Measurements from ENCODE around the gene HK3.

Gene HK3

DNA sequence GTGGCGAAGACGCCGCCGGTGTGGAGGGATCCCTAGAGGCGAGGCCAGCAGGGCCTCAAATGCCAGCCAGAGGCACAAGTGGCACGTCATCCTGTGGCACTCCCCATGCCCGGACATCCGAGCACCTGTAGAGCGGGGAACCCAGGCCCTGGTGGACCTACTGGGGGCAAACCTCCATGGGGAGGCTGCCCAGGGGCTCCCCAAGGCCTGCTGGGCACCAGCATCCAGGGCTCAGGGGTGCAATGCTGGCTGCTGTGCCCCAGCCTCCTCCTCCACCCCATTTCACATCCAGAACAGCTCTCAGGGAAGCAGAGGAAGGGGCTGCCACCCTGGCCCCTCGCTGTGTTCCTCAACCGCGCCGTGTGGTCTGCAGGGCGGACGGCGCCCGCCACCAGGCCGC is 43.5 kb downstream of the HK3 start:
- H3K27me3 ChIP-seq (ENCODE audit: control insufficient read depth, insufficient read depth, low read length), result no peaks in the 10 kb centered on the region
- H3K27ac ChIP-seq (ENCODE audit: low read depth, low read length), result no peak overlapping the region
- no peaks in the 10 kb centered on the region for H3K36me3 ChIP-seq (ENCODE audit: control insufficient read depth, insufficient read depth, low read length)
- H3K9ac ChIP-seq (ENCODE audit: low read depth, low read length), result no peak overlapping the region
- no peaks in the 10 kb centered on the region for H3K9me3 ChIP-seq (ENCODE audit: control insufficient read depth, insufficient read depth, low read length)
- no peaks in the 10 kb centered on the region for H3K4me1 ChIP-seq (ENCODE audit: control insufficient read depth, insufficient read depth, low read length)
- no peak overlapping the region for H3K4me3 ChIP-seq (ENCODE audit: low read depth, low read length)

DNA sequence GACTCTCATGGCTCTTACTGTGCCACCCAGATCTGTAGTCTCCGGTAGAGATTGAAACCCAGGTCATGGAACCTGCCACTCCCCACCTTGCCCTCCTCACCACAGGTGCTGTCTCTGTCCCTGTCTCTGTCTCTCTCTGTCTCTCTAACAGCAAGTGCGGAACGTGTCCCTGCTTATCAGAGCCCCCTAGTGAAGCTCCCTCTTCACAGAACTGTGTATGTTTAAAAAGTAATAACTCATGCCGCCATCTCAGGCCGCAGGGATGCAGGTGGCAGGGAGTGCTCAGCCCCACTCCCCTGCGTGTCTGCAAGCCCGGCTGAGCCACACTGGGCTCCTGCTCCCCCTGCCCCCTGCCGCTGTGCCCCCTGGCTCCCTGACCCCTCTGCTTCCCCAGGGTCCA is 45.0 kb downstream of the HK3 start:
- H3K27ac ChIP-seq (ENCODE audit: low read depth, low read length), result no peak overlapping the region
- no peak overlapping the region for H3K4me3 ChIP-seq (ENCODE audit: low read depth, low read length)
- H3K9ac ChIP-seq (ENCODE audit: low read depth, low read length), result no peak overlapping the region
- H3K36me3 ChIP-seq (ENCODE audit: control insufficient read depth, insufficient read depth, low read length), result no peaks in the 10 kb centered on the region
- no peaks in the 10 kb centered on the region for H3K9me3 ChIP-seq (ENCODE audit: control insufficient read depth, insufficient read depth, low read length)
- H3K4me1 ChIP-seq (ENCODE audit: control insufficient read depth, insufficient read depth, low read length), result no peaks in the 10 kb centered on the region
- H3K27me3 ChIP-seq (ENCODE audit: control insufficient read depth, insufficient read depth, low read length), result no peaks in the 10 kb centered on the region

DNA sequence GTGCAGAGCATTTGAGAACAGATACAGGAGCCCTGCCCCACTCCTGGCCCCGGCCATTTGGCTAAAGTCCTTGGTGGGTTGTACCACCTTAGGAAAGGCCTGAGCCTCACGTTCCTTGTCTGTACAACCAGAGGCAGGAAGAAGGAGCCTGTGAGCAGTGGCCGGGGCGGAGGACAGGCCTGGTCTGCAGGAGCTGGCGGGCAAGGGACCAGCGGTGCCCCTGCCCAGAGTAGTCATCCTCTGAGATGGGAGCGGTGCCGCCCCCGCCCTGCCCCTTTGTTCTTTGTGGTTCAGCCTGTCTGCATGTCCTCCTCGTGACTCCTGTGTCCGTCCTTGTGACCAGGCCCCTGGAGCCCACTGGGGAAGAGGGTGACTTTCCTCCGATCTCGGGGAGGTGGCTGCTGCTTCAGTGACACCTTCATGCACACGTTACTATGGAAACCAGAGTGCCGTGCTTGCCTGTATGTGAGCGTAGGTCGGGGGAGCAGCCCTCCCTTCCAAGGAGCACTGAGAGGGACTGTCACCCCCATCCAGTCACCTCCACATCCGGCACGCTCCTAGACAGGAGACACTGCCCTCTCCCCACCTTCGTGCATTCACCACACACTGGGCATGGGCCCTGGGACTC is 45.9 kb downstream of the HK3 start:
- no peaks in the 10 kb centered on the region for H3K27me3 ChIP-seq (ENCODE audit: control insufficient read depth, insufficient read depth, low read length)
- H3K27ac ChIP-seq (ENCODE audit: low read depth, low read length), result no peak overlapping the region
- no peak overlapping the region for H3K9ac ChIP-seq (ENCODE audit: low read depth, low read length)
- no peaks in the 10 kb centered on the region for H3K36me3 ChIP-seq (ENCODE audit: control insufficient read depth, insufficient read depth, low read length)
- H3K4me1 ChIP-seq (ENCODE audit: control insufficient read depth, insufficient read depth, low read length), result no peaks in the 10 kb centered on the region
- no peak overlapping the region for H3K4me3 ChIP-seq (ENCODE audit: low read depth, low read length)
- H3K9me3 ChIP-seq (ENCODE audit: control insufficient read depth, insufficient read depth, low read length), result no peaks in the 10 kb centered on the region

DNA sequence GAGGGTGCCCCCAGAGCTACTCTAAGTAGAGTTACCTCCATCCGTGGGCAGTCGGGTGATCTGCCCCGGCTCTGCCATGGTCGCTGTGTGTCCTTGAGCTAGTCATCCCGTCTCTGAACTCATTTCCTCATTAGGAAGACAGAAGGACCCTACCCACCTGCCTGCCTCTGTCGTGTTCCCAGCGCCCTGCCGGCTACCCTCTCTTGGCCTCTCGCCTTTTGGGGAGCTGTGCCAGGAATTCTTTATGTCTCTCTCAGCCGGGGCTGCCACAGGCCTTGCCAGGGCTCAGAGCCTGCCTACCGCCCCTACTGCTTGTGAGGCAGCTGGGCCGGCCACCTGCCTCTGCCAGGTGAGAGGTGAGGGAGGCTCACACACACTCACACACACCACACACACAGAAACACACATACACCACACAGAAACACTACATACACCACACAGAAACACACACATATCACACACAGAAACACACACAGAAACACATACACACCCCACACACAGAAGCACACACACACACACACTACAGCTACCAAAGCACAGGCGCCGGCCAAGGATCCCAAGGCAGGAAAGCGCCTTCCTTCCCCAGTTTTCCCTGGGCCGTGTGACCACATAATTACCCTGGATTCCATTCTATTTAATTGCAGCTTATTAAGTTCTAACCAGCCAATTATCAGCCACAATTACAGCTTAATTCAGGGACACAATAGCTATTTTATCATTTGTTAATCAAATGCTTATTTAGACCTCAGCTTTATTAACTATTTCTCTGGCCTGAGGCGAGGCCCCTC is 47.1 kb downstream of the HK3 start:
- Histone ChIP-seq H3K27ac (ENCODE audit: low read depth, low read length) (no peak overlapping the region), H3K4me3 (ENCODE audit: low read depth, low read length) (no peak overlapping the region), H3K9ac (ENCODE audit: low read depth, low read length) (no peak overlapping the region), H3K9me3 (ENCODE audit: control insufficient read depth, insufficient read depth, low read length) (no peaks in the 10 kb centered on the region), H3K36me3 (ENCODE audit: control insufficient read depth, insufficient read depth, low read length) (no peaks in the 10 kb centered on the region), H3K4me1 (ENCODE audit: control insufficient read depth, insufficient read depth, low read length) (no peaks in the 10 kb centered on the region), H3K27me3 (ENCODE audit: control insufficient read depth, insufficient read depth, low read length) (no peaks in the 10 kb centered on the region)

DNA sequence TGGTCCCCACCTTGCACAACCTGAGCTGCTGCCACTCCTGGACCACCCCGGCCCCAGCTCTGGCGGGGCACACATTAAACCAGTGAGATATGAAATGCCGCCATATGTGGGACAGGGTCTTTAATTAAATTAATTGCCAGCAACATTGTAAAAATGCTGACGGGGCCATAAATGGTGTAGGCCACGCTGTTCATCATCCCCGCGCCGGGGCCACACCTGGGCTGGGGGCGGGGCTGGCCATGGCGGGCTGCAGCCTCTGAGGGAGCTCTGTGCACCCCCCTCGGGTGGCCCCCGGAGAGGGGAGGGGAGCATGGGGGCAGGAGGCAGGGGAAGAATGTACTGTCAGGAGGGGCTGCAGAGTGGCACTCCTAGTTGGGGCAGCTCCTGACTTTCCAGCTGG is 47.8 kb downstream of the HK3 start:
- H3K27ac ChIP-seq (ENCODE audit: low read depth, low read length), result no peak overlapping the region
- no peak overlapping the region for H3K9ac ChIP-seq (ENCODE audit: low read depth, low read length)
- no peaks in the 10 kb centered on the region for H3K36me3 ChIP-seq (ENCODE audit: control insufficient read depth, insufficient read depth, low read length)
- no peaks in the 10 kb centered on the region for H3K9me3 ChIP-seq (ENCODE audit: control insufficient read depth, insufficient read depth, low read length)
- H3K4me1 ChIP-seq (ENCODE audit: control insufficient read depth, insufficient read depth, low read length), result no peaks in the 10 kb centered on the region; the same call in 1 of the 2 replicates
- no peaks in the 10 kb centered on the region for H3K27me3 ChIP-seq (ENCODE audit: control insufficient read depth, insufficient read depth, low read length)
- no peak overlapping the region for H3K4me3 ChIP-seq (ENCODE audit: low read depth, low read length)

DNA sequence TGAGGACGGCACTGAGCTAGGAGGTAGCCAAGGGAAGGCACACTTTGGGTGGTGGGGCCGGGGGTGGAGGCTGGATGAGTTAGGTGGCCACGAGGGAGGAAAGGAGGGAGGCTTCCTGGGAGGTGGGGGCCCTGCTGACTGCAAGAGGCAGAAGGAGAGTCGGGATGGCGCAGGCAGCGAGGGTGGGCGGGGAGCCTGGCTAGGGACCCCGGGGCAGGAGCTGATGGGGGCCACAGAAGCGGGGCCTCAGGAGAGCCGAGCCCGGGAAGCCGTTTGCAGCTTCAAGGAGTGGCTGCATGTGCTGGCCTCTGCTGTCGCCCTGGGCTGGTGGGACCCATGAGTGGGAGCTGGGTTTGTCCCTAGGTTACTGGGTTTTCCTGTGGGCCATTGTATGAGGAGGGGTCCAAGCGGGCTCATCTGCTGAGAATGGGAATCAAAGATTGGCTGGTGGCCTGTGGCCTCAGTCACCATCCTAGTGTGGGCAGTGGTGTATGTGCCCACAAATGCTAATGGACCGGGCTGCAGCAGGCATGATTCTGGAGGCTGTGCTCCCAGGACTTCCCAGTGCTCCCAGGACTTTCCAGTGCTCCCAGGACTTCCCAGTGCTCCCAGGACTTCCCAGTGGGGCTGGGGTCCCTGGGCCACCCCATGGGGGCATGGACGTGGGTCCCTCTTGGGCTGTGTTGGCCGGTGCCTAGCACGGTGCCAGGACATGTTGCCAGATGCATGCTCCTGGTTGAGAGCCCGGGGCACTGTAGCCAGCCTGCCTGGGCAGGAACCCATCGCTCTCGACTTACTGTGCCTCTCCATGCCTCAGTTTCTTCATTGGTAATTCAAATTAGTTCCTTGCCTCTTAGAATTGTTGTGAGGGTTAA is 48.5 kb downstream of the HK3 start:
- Histone ChIP-seq H3K27me3 (ENCODE audit: control insufficient read depth, insufficient read depth, low read length) (no peaks in the 10 kb centered on the region), H3K9ac (ENCODE audit: low read depth, low read length) (no peak overlapping the region), H3K4me3 (ENCODE audit: low read depth, low read length) (no peak overlapping the region), H3K4me1 (ENCODE audit: control insufficient read depth, insufficient read depth, low read length) (no peaks in the 10 kb centered on the region; the same call in 1 of the 2 replicates), H3K36me3 (ENCODE audit: control insufficient read depth, insufficient read depth, low read length) (no peaks in the 10 kb centered on the region), H3K27ac (ENCODE audit: low read depth, low read length) (no peak overlapping the region), H3K9me3 (ENCODE audit: control insufficient read depth, insufficient read depth, low read length) (no peaks in the 10 kb centered on the region)

DNA sequence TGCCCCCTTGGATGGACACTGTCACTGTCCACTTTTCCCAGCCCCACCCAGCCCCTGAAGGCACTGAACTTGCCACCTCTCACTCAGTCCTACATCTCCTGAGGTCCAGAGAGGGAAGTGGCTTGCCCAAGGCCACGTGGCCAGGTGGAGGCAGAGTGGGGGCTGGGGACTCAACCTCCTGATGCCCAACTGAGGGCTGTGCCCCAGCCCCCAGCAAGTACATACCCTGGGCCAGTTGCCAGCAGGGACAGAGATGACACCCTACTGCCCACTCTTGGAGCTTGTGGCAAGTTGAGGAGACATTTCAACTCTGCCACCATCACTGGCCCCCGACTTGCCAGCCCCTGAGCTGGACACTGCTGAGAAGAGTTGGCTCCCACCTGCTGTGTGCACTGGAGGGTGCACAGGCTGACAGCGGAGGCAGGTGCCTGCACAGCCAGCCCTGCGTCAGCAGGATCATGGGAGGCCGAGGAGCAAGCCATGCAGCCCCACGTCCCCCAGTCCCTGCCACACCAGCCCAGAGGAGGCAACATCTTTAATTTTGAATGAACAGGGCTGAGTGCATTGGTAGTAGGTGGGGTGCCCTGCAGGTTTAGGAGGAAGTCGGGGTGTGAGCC is 49.4 kb downstream of the HK3 start:
- no peak overlapping the region for H3K9ac ChIP-seq (ENCODE audit: low read depth, low read length)
- no peaks in the 10 kb centered on the region for H3K36me3 ChIP-seq (ENCODE audit: control insufficient read depth, insufficient read depth, low read length)
- H3K9me3 ChIP-seq (ENCODE audit: control insufficient read depth, insufficient read depth, low read length), result no peaks in the 10 kb centered on the region
- no peak overlapping the region for H3K4me3 ChIP-seq (ENCODE audit: low read depth, low read length)
- no peak overlapping the region for H3K27ac ChIP-seq (ENCODE audit: low read depth, low read length)
- H3K27me3 ChIP-seq (ENCODE audit: control insufficient read depth, insufficient read depth, low read length), result no peaks in the 10 kb centered on the region
- no peaks in the 10 kb centered on the region; the same call in 1 of the 2 replicates for H3K4me1 ChIP-seq (ENCODE audit: control insufficient read depth, insufficient read depth, low read length)

DNA sequence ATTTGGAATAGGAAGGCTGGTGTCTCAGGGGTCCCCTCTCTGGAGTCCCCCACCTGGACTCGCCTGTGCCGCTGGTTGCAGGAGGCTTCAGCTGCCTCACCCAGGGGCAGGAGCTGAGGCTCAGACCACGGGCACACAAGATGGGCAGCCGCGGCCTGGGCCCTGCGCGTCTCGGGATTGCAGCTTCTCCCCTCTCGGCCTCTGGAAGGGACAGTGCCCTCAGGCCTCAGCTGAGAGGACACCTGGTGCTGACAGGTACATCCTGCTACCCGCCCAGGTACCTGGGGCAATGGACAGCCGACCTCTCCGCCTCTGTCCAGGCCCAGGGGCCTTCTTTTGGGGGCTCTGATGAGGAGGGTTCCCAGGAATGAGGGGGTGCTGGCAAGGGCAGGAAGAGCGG is 50.5 kb downstream of the HK3 start:
- Histone ChIP-seq H3K4me1 (ENCODE audit: control insufficient read depth, insufficient read depth, low read length) (no peaks in the 10 kb centered on the region; the same call in 1 of the 2 replicates), H3K9me3 (ENCODE audit: control insufficient read depth, insufficient read depth, low read length) (no peaks in the 10 kb centered on the region), H3K36me3 (ENCODE audit: control insufficient read depth, insufficient read depth, low read length) (no peaks in the 10 kb centered on the region), H3K27ac (ENCODE audit: low read depth, low read length) (no peak overlapping the region), H3K9ac (ENCODE audit: low read depth, low read length) (no peak overlapping the region), H3K27me3 (ENCODE audit: control insufficient read depth, insufficient read depth, low read length) (no peaks in the 10 kb centered on the region), H3K4me3 (ENCODE audit: low read depth, low read length) (no peak overlapping the region)

DNA sequence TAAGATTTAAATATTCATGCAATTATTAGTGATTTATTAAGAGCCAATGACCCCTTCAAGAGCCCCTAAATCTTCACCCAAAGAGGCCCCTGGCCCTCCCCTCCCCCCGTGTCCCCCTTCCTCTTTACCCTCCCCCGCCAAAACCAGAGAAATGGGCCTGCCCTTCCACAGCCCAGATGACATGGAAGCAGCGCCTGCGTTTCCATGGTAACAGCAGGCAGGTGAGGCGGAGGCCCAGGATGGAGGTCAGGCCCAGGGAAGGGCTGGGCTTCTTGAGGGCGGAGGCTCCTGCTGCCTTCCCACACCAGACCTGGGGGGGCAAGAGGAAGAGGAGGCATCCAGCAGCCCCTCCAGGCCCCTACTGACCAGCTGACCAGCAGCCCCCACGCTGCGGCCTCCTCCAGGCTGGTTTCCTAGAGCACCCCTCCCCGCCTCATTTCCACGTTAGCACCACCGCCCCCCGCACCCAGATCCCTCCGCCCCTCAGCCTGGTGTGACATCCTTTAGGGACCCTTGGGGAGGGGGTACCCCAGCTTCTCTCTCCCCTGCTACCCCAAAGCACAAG is 51.3 kb downstream of the HK3 start:
- H3K4me3 ChIP-seq (ENCODE audit: low read depth, low read length), result no peak overlapping the region
- H3K27me3 ChIP-seq (ENCODE audit: control insufficient read depth, insufficient read depth, low read length), result no peaks in the 10 kb centered on the region
- no peak overlapping the region for H3K27ac ChIP-seq (ENCODE audit: low read depth, low read length)
- no peaks in the 10 kb centered on the region; the same call in 1 of the 2 replicates for H3K4me1 ChIP-seq (ENCODE audit: control insufficient read depth, insufficient read depth, low read length)
- no peaks in the 10 kb centered on the region for H3K9me3 ChIP-seq (ENCODE audit: control insufficient read depth, insufficient read depth, low read length)
- H3K36me3 ChIP-seq (ENCODE audit: control insufficient read depth, insufficient read depth, low read length), result no peaks in the 10 kb centered on the region
- H3K9ac ChIP-seq (ENCODE audit: low read depth, low read length), result no peak overlapping the region

DNA sequence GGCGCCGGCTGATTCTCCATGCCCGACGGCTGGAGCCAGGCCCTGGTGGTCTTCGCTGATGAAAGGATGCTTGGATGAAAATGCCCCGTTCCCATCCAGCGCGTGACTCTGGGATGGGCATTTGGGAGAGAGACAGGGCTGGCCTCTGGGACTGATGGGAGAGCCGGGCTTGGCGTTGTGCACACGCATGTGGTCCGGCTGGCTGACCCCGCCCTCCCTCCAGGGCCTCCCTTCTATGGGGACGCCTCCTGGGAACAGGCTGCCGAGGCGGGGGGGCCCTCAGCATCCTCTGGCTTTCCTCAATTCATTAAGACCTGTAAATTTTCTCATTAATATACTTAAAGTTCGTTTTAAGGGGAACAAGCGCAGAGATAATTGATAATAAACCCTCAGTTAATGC is 52.0 kb downstream of the HK3 start:
- H3K27me3 ChIP-seq (ENCODE audit: control insufficient read depth, insufficient read depth, low read length), result no peaks in the 10 kb centered on the region
- H3K9ac ChIP-seq (ENCODE audit: low read depth, low read length), result no peak overlapping the region
- no peaks in the 10 kb centered on the region for H3K36me3 ChIP-seq (ENCODE audit: control insufficient read depth, insufficient read depth, low read length)
- H3K27ac ChIP-seq (ENCODE audit: low read depth, low read length), result no peak overlapping the region
- no peaks in the 10 kb centered on the region for H3K9me3 ChIP-seq (ENCODE audit: control insufficient read depth, insufficient read depth, low read length)
- H3K4me1 ChIP-seq (ENCODE audit: control insufficient read depth, insufficient read depth, low read length), result no peaks in the 10 kb centered on the region; the same call in 1 of the 2 replicates
- no peak overlapping the region for H3K4me3 ChIP-seq (ENCODE audit: low read depth, low read length)
